ENCODE data around the gene DNAJB8.

Gene DNAJB8

DNA sequence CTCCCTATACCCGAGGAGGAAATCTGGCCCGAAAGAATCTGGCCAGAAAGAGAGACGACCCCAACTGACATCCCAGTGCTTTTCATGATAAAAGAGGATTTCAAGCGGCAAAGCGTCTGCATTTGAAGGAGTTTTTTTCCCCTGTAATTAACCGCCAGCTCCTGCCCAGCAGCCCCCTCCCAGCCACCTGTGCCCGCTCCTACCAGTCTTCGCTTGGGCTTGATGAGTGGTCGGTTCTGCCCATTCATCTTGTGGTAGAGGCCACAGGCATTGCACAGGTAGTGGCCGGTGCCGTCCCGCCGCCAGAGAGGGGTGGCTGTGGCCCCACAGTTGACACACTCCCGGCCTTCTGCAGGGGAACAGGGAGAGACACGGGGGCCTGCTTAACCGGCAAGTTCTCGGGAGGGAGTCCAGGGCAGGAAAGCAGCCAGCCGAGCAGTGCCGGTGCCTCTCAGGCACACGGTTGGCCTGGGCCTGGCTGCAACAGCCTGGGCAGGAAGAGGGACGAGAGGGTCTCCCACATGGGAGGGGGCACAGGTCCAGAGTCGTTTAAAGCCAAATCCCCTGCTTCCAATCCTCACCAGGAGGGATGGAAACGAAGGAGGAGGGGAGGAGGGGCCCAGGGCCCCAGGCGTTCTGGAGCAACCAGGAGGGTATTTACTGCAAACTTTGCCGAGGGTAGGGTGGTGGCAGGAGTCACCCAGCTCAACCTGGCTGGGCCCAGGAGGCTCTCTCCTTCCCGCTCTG lies 17.1 kb upstream of the DNAJB8 start:
- no peak for DNase-seq (ENCODE audit: low spot score)

DNA sequence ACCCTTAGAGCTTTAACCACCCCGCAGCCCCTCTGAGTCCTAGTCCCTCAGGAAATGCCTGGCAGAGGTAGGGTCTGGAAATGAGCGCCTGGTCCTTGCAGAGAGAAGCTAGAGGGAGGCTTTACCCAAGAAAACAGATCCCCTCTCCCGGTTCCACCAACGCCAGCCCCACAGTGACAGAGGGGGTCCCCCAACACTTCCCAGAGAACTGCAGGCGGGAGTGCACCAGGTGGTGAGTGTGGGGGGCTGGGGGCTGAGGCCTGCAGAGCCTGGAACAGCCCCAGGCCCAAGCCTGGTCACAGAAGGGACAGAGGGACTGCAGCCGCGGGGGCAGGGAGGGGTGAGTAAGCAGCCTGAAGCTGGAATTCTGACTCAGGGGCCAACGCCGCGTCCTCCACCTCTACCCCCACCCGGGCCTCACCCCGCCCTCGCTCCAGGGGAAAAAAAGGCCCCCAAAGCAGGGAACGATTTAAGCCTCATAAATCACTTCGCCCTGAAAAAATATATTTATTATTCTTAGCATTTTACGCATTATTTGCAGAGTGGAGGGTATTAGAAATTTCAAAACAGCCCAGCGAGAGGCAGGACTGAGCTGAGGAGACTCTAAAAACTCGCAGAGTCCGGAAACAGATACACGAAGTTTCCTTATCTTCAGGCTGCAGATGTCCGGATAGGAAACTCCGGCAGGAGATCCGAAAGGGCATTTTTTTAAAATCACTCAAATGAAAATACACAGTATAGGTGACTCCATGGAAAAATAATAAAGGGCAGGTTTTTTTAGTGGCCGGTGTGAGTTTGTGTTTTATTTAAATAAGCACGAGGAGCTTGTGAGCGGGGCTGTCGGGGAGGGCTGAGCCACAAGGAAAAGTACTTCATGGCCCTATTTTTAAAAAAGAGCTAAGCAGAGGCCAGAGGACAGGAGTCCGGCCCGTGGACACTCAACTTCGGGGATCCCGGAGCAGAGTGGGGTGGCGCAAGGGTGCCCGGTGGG lies 16.3 kb upstream of the DNAJB8 start:
- DNase-seq (ENCODE audit: low spot score), result no peak

DNA sequence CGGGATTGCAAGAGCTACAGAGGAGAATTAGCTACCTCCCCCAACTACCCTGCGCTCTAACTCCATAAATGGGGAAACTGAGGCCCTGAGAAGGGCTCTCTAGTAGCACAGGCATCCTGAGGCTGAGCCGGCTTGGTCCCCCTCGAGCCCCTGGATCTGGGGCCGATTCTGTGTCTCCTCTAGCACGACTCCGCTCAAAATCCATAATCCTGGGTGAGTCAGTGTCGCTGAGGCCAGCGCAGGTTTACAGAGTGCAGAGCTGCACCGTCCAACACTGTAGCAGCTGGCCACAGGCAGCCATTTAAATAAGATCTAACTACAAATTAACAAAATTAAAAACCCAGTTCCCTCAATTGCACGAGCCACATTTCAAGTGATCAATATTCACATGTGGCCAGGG lies 15.5 kb upstream of the DNAJB8 start:
- no peak for DNase-seq (ENCODE audit: low spot score)

- no peak for DNase-seq (ENCODE audit: low spot score)
Observed at GRCh38 chr3:128481438-128481942, 14.8 kb upstream of the DNAJB8 start.

DNA sequence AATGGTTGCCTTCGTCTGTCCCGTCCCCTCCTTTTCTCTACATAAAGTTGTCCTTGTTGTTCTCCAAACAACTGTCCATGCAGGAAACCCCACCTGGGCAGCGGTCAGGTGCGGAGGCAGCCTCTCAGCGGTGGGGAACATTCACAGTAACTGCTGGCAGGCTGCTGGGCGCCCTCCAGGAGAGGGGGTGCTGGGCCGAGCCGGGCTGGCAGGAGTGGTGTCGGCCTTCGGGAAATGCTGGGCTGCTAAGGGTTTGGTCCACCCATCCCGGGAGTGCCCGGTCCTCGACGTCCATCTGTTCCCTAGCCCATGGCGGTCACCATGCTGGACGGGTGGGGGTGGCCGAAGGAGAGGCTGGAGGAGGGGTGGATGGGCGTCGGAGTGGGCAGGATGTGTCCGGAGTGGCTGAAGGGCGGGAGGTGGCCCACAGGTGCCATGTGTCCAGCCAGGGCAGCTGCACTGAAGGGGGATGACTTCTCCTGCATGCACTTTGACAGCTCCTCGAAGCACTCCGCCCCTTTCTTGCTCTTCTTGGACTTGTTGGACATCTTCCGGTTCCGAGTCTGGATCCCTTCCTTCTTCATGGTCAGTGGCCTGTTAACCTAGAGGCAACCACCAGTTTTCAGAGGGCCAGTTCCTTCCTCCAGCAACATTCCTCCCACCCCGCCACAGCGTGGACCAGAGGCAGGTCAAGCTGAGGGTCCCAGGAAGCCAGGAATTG lies 14.2 kb upstream of the DNAJB8 start:
- no peak for DNase-seq (ENCODE audit: low spot score)

- DNase-seq (ENCODE audit: low spot score), result no peak
Observed at GRCh38 chr3:128480278-128480677, 13.6 kb upstream of the DNAJB8 start.

DNA sequence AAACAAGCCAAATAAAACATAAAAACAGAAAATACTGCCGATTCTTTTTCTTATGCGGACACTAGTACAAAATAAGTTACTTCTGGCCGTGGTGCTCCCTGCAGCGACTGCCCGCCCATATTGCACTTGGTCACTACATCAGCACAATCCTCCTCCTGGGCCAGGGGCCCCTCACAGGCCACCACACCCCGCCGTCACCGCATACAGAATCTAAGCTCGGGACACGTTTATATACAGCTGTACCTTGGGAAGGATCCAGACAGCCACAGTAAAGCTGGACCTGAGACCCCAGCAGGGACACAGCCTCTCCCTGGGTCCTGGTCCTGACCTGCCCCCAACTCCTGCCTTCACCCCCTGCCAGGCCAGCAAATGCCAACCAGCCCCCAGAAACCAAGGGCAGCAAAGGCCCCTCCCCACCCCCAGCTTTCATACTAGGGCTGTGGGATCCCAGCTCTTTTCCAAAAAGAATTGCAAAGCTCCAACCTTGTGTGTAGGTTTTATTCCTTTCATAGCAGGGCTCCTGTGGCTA lies 12.9 kb upstream of the DNAJB8 start:
- no peak for DNase-seq (ENCODE audit: low spot score)

- no peak for DNase-seq (ENCODE audit: low spot score)
Observed at GRCh38 chr3:128478576-128479506, 12.2 kb upstream of the DNAJB8 start.

GRCh38 chr3:128476659-128477058 lies 10.0 kb upstream of the DNAJB8 start:
- DNase-seq (ENCODE audit: low spot score), result no peak

- DNase-seq (ENCODE audit: low spot score), result no peak
Observed at GRCh38 chr3:128475355-128475754, 8.7 kb upstream of the DNAJB8 start.

- DNase-seq (ENCODE audit: low spot score), result no peak
Observed at GRCh38 chr3:128473737-128474136, 7.0 kb upstream of the DNAJB8 start.

DNA sequence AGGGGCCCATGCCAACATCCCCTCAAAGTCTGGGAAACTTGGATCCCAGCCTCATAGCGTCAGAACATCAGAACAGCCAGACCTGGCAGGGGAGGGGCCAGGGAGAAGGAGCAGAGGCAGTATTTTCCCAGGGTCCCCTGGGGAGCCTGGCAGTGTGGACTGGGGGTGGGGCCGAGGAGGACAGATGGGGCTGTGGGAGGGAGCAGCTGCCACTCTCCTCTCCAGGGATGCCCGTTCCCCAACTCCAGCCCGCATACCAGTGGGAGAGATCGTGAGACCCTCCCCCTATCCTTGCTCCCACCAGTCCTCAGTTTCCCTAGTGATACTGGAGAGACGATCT lies 6.5 kb upstream of the DNAJB8 start:
- DNase-seq (ENCODE audit: low spot score), result no peak

GRCh38 chr3:128472449-128473179 lies 5.9 kb upstream of the DNAJB8 start:
- no peak for DNase-seq (ENCODE audit: low spot score)

DNA sequence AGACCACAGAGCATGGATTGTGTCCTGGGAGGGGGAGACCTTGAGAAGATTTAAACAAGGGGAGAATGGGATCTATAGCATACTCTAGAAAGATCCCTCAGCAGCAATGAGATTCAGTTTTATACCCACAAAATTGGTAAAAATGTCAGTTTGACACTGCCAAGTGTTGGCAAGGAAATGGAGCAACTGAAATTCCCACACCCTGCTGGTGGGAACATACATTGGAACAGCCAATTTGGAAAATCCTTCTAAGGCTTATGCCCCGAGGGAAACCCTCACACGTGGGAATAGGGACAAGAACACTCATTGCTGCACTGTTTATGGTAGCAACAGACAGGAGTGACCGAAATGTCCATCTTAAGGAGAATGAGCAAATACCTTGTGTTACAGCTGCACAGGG lies 5.0 kb upstream of the DNAJB8 start:
- DNase-seq (ENCODE audit: low spot score), result no peak

GRCh38 chr3:128471110-128471509 lies 4.4 kb upstream of the DNAJB8 start:
- DNase-seq (ENCODE audit: low spot score), result no peak

DNA sequence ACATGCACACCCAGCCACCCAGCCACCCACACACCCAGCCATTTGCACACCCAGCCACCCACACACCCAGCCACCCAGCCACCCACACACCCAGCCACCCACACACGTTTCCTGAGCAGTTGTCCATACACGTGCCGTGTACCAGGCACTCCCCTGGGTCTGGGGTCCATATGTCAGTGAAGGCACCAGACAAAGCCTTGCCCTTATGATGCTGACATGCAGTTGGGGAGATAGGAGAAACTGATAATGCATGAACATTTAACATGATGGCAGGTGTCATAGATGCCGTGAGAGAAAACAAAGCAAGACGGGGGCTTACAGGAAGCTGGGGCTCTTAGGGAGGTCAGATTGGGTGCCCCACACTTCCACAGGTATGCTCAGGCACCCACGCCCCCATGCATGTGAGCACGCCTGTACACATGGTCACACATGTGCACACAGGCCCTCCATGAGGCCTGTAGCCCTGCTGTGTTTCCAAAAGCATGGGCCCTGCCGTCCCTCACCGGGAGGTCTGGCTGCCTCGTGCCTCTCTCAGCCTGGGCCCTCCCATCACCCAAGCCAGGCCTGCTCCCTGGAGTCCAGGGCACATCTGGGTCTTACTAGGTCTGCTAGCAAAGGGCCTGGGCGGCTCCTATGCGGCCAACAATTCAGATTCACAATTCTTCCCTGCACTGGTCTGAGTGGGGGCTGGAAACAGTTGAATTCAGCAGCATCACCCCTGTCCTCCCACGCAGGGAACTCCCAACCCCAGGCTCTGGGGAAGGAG lies 3.6 kb upstream of the DNAJB8 start:
- no peak for DNase-seq (ENCODE audit: low spot score)

- no peak for DNase-seq (ENCODE audit: low spot score)
Observed at GRCh38 chr3:128469556-128469955, 2.9 kb upstream of the DNAJB8 start.

DNA sequence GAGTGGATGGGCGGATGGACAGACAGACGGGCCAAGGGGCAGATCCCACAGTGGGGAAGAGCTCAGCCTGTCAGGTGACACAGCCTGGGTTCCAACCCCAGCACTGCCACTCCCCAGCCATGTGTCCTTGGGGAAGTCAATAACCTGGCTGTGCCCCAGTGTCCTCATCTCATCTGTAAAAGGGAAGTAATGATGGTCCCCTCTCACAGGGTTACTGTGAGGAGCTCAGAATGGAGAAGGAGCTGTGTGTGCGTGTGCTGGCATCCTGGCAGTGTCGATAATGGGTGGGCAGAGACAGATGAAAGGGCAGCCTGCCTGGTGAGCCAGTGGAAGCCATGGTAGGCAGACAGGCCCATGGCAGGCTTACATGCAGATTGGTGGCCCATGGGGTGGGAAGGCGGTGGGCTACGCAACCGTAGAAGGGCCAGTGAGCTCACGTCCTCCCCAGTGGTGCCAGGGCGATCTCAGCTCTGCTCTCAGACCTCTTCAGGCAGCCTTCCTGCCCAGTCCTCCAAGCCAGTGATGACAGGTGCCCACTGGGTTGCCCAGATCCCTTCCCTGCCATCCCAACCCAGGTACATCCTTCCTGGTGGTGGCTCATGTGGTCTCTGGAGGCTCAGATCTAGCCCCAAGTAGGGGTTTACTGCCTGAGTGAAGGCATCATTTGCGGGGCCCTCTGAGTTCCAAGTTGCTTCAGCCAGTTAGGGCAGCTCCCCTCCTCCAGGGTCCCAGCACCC lies 2.3 kb upstream of the DNAJB8 start:
- DNase-seq (ENCODE audit: low spot score), result no peak

DNA sequence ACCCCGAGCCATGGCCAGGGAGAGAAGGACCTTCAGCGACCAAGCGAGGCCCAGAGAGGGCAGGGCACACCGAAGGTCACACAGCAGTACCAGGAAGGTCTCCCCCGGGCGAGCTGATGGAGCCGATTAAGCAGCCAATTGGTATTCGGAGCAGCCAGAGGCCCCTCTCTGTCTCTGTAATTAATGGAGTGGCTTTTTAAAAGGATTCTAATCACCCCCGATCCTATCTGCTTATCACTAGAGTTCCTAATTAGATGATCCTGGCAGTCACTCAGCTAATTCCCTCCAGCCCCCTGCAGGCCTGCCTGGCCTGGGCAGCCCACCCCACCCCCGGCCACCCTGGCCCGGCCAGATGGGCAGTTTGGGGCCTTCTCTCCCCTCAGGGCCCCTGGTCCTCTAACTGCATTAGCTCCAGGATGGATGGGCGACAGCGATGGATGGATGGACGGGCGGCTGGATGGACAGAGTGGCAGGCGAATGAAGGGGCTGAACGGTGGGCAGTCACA lies 1.6 kb upstream of the DNAJB8 start:
- DNase-seq (ENCODE audit: low spot score), result no peak
